Measurements from ENCODE around the gene SSR3.

DNA sequence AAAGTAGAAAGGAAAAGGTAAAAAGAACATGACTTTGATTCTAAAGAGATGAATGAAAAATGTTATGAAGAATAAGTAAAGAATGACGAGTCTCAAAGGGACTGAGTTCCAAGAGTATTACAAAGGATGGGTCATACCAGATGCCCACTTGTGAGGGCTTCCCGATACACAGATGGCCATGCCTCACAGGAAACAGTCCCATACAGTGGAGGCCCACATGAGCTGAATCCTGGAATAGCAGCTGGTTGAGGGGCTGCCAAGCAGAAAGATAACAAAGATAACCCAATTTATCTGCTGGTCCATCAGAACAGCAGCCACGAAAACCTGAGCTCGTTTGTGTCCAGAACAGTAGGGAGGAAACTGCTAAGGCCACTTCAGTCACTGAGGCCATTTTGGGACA is 3.7 kb downstream of the SSR3 start:
- TF ChIP-seq CTCF (conservative IDR thresholded peaks at IDR 0.05; ENCODE audit: low read length), result no peak
- TF ChIP-seq EZH2phosphoT487 (IDR thresholded peaks at IDR 0.05; ENCODE audit: borderline replicate concordance), result no peak
